Testis (tissue), 2 donors: ENCODE measurements around the gene ZBTB21.
"Not testable (repeated sequence)": the region's sequence is repeated elsewhere in the genome, so short reads cannot be mapped to it uniquely, and the experiment has no call there.

Experiments used
- POLR2A ChIP-seq: fragments of 450-650 bp; IDR thresholded peaks from one replicate; pipeline ENCODE4 v1.6.1; 2017; ENCODE audit warnings: antibody characterized with exemption, mild to moderate bottlenecking, moderate library complexity
- TF ChIP-seq, protein P1 (sequence below), 3 experiments: fragments of 450-650 bp in 2 of 3; fragments of 200-600 bp in 1 of 3; sonication (generic) in 1 of 3; IDR thresholded peaks; one replicate each; pipeline ENCODE4 v1.5.1; 2016 to 2019; ENCODE audit warnings: antibody characterized with exemption in 3 of 3, mild to moderate bottlenecking in 2 of 3, moderate library complexity in 1 of 3

DNA sequence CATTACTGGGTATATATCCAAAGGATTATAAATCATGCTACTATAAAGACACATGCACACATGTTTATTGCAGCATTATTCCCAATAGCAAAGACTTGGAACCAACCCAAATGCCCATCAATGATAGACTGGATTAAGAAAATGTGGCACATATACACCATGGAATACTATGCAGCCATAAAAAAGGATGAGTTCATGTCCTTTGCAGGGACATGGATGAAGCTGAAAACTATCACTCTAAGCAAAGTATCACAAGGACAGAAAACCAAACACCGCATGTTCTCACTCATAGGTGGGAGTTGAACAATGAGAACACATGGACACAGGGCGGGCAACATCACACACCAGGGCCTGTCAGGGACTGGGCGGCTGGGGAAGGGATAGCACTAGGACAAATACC is 60.5 kb downstream of the ZBTB21 start:
- TF ChIP-seq, protein P1, sequence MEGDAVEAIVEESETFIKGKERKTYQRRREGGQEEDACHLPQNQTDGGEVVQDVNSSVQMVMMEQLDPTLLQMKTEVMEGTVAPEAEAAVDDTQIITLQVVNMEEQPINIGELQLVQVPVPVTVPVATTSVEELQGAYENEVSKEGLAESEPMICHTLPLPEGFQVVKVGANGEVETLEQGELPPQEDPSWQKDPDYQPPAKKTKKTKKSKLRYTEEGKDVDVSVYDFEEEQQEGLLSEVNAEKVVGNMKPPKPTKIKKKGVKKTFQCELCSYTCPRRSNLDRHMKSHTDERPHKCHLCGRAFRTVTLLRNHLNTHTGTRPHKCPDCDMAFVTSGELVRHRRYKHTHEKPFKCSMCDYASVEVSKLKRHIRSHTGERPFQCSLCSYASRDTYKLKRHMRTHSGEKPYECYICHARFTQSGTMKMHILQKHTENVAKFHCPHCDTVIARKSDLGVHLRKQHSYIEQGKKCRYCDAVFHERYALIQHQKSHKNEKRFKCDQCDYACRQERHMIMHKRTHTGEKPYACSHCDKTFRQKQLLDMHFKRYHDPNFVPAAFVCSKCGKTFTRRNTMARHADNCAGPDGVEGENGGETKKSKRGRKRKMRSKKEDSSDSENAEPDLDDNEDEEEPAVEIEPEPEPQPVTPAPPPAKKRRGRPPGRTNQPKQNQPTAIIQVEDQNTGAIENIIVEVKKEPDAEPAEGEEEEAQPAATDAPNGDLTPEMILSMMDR (IDR thresholded peaks at IDR 0.05), result not testable (repeated sequence)
- not testable (repeated sequence) for TF ChIP-seq POLR2A
